GM19438 (cell line): Measurements from ENCODE around the gene HMGA1.

Experiments
- ATAC-seq: cut with Tn5 transposase; IDR thresholded peaks from one replicate; pipeline ENCODE4 v1.9.1; 2021; ENCODE audit warnings: low read depth; ENCODE audit not compliant: unreplicated experiment

HMGA1 gene

GRCh38 chr6:34223956-34224940 is 12.4 kb upstream of the HMGA1 start:
- ATAC-seq, result peak; percentile 75

GRCh38 chr6:34225551-34225950 is 11.1 kb upstream of the HMGA1 start:
- no peak for ATAC-seq

- ATAC-seq, result no peak
These were observed 10.6 kb upstream of the HMGA1 start for GRCh38 chr6:34226066-34226465.

GRCh38 chr6:34226731-34227586 is 9.7 kb upstream of the HMGA1 start:
- ATAC-seq, result no peak

GRCh38 chr6:34227761-34228421 is 8.8 kb upstream of the HMGA1 start:
- no peak for ATAC-seq

GRCh38 chr6:34229877-34230276 is 6.8 kb upstream of the HMGA1 start:
- ATAC-seq, result no peak

- ATAC-seq, result no peak
These were observed 5.9 kb upstream of the HMGA1 start for GRCh38 chr6:34230653-34231371.

- no peak for ATAC-seq
These were observed 4.9 kb upstream of the HMGA1 start for GRCh38 chr6:34231566-34232336.

- no peak for ATAC-seq
These were observed 3.8 kb upstream of the HMGA1 start for GRCh38 chr6:34232901-34233300.

- no peak for ATAC-seq
These were observed 2.8 kb upstream of the HMGA1 start for GRCh38 chr6:34233867-34234266.

GRCh38 chr6:34234667-34235306 is 1.9 kb upstream of the HMGA1 start:
- ATAC-seq, result no peak

GRCh38 chr6:34235307-34236130 is 1.2 kb upstream of the HMGA1 start:
- no peak for ATAC-seq

GRCh38 chr6:34236131-34236442 is 586 bp upstream of the HMGA1 start:
- peak; percentile 2 for ATAC-seq

GRCh38 chr6:34237316-34237721 is 646 bp downstream of the HMGA1 start:
- ATAC-seq, result no peak

- ATAC-seq, result no peak
These were observed 1.3 kb downstream of the HMGA1 start for GRCh38 chr6:34237722-34238584.

- no peak for ATAC-seq
These were observed 2.2 kb downstream of the HMGA1 start for GRCh38 chr6:34238585-34239499.
